Suprapubic skin (tissue), 4 donors: Measurements from ENCODE around the gene MRRF. TPM values are rescaled to one million over a fixed set of nuclear protein-coding genes. Genes with fewer than 3 reads are reported as not detected.

Experiments used
- DNase-seq, 2 donors: peaks; one replicate each; pipeline ENCODE4 v3.0.0-alpha.2; 2019; ENCODE audit warnings: low spot score in 2 of 2
- H3K27ac ChIP-seq: fragments of 200-600 bp; sonication (generic); one replicate; pipeline ENCODE4 v1.5.1; 2019
- H3K27me3 ChIP-seq: fragments of 200-600 bp; sonication (generic); one replicate; pipeline ENCODE4 v1.5.1; 2019
- H3K36me3 ChIP-seq: fragments of 200-600 bp; sonication (generic); one replicate; pipeline ENCODE4 v1.5.1; 2019
- H3K4me1 ChIP-seq: fragments of 200-600 bp; sonication (generic); one replicate; pipeline ENCODE4 v1.5.1; 2019
- H3K4me3 ChIP-seq: fragments of 200-600 bp; sonication (generic); one replicate; pipeline ENCODE4 v1.5.1; 2019; ENCODE audit warnings: mild to moderate bottlenecking
- H3K9me3 ChIP-seq: fragments of 200-600 bp; sonication (generic); one replicate; pipeline ENCODE4 v1.5.1; 2019
- CTCF ChIP-seq, 2 donors: fragments of 200-600 bp in 1 of 2; fragments of 450-650 bp in 1 of 2; sonication (generic) in 1 of 2; IDR thresholded peaks; one replicate each; pipeline ENCODE4 v1.5.1; 2016 to 2019; ENCODE audit warnings: antibody characterized with exemption in 2 of 2, mild to moderate bottlenecking in 1 of 2, moderate library complexity in 1 of 2
- EP300 ChIP-seq: sonication (generic); formaldehyde crosslinking; IDR thresholded peaks from one replicate; pipeline ENCODE4 v1.6.1; 2017; ENCODE audit warnings: antibody characterized with exemption
- POLR2A ChIP-seq, 2 donors: fragments of 450-650 bp; IDR thresholded peaks; one replicate each; pipeline ENCODE4 v1.6.1; 2017; ENCODE audit warnings: antibody characterized with exemption in 2 of 2, mild to moderate bottlenecking in 2 of 2, moderate library complexity in 2 of 2
- POLR2AphosphoS5 ChIP-seq, 3 donors: sonication (generic); formaldehyde crosslinking; IDR thresholded peaks; one replicate each; pipeline ENCODE4 v1.6.1; 2017; ENCODE audit warnings: antibody characterized with exemption in 3 of 3
- WGBS: methylation state at CpG from one replicate; pipeline ENCODE4 v1.1.5; 2018; 5-methylcytosine and 5-hydroxymethylcytosine counted together
- total RNA-seq, 4 donors: library from RNA; depleted of rRNA; stranded (reverse); fragments of >200 nt; gene quantifications; one replicate each; pipeline ENCODE4 v1.1.0, GENCODE V29; 2016

MRRF gene
- total RNA-seq, 4 donors from 2014 or later = 41.3 to 75.2 (median 44.2) TPM

GRCh38 chr9:122276096-122276495 is 11.4 kb downstream of the MRRF start:
- TF ChIP-seq POLR2AphosphoS5 (IDR thresholded peaks at IDR 0.05) = no peak
- no peak for TF ChIP-seq EP300
- TF ChIP-seq POLR2A (IDR thresholded peaks at IDR 0.05) = no peak
- TF ChIP-seq CTCF (IDR thresholded peaks at IDR 0.05) = no peak
- peaks cover 21% of the 10 kb centered on the region for H3K36me3 ChIP-seq
- no peak overlapping the region for H3K27ac ChIP-seq
- H3K9me3 ChIP-seq = peaks cover 6% of the 10 kb centered on the region
- 96% methylated on average over 7 of the region's 7 CpGs for WGBS
- DNase-seq = no peak
- no peaks in the 10 kb centered on the region for H3K4me1 ChIP-seq
- H3K27me3 ChIP-seq = no peaks in the 10 kb centered on the region
- H3K4me3 ChIP-seq = no peak overlapping the region

GRCh38 chr9:122277285-122277897 is 12.7 kb downstream of the MRRF start:
- 96% methylated on average over 10 of the region's 10 CpGs for WGBS
- Histone ChIP-seq H3K9me3 (peaks cover 6% of the 10 kb centered on the region), H3K27me3 (no peaks in the 10 kb centered on the region), H3K27ac (no peak overlapping the region), H3K36me3 (peaks cover 27% of the 10 kb centered on the region), H3K4me3 (no peak overlapping the region), H3K4me1 (no peaks in the 10 kb centered on the region)
- DNase-seq = no peak
- TF ChIP-seq CTCF (IDR thresholded peaks at IDR 0.05) (no peak), POLR2A (IDR thresholded peaks at IDR 0.05) (no peak), POLR2AphosphoS5 (IDR thresholded peaks at IDR 0.05) (no peak), EP300 (no peak)

GRCh38 chr9:122281368-122281767 is 16.7 kb downstream of the MRRF start:
- no peak overlapping the region for H3K4me3 ChIP-seq
- H3K27me3 ChIP-seq = no peaks in the 10 kb centered on the region
- H3K9me3 ChIP-seq = peaks cover 6% of the 10 kb centered on the region
- no peak for TF ChIP-seq POLR2AphosphoS5 (IDR thresholded peaks at IDR 0.05)
- no peak for TF ChIP-seq EP300
- TF ChIP-seq CTCF (IDR thresholded peaks at IDR 0.05) = no peak
- H3K36me3 ChIP-seq = peaks cover 36% of the 10 kb centered on the region
- H3K4me1 ChIP-seq = no peaks in the 10 kb centered on the region
- DNase-seq = no peak
- 91% methylated on average over 5 of the region's 5 CpGs for WGBS
- H3K27ac ChIP-seq = no peak overlapping the region

GRCh38 chr9:122286764-122287163 is 22.1 kb downstream of the MRRF start:
- Histone ChIP-seq H3K4me1 (no peaks in the 10 kb centered on the region), H3K27me3 (no peaks in the 10 kb centered on the region), H3K9me3 (no peaks in the 10 kb centered on the region), H3K36me3 (peaks cover 49% of the 10 kb centered on the region), H3K4me3 (no peak overlapping the region), H3K27ac (no peak overlapping the region)
- TF ChIP-seq POLR2A (IDR thresholded peaks at IDR 0.05) (no peak), CTCF (IDR thresholded peaks at IDR 0.05) (no peak), POLR2AphosphoS5 (IDR thresholded peaks at IDR 0.05) (no peak)
- WGBS = 80% methylated on average over 1 of the region's 1 CpG
- no peak for DNase-seq

- Histone ChIP-seq H3K27ac (no peak overlapping the region), H3K27me3 (no peaks in the 10 kb centered on the region), H3K4me1 (no peaks in the 10 kb centered on the region), H3K9me3 (no peaks in the 10 kb centered on the region), H3K36me3 (peaks cover 53% of the 10 kb centered on the region), H3K4me3 (no peak overlapping the region)
- WGBS = 95% methylated on average over 1 of the region's 1 CpG
- no peak for DNase-seq
- TF ChIP-seq EP300 (no peak), POLR2A (IDR thresholded peaks at IDR 0.05) (no peak), POLR2AphosphoS5 (IDR thresholded peaks at IDR 0.05) (no peak), CTCF (IDR thresholded peaks at IDR 0.05) (no peak)
These were observed 22.6 kb downstream of the MRRF start for GRCh38 chr9:122287214-122287720.
